KMS-11 (cell line): ENCODE results near the gene GET4.

Experiments used
- H2AFZ ChIP-seq: fragments of 200-600 bp; sonication (generic); 2 replicates; pipeline ENCODE4 v1.6.1; 2016; ENCODE audit warnings: antibody characterized with exemption, mixed run types, low read depth
- H3K27ac ChIP-seq: fragments of 200-600 bp; sonication (generic); 2 replicates; pipeline ENCODE4 v1.6.1; 2016; ENCODE audit warnings: mild to moderate bottlenecking, mixed run types
- H3K27me3 ChIP-seq: fragments of 200-600 bp; sonication (generic); 2 replicates; pipeline ENCODE4 v1.6.1; 2017; ENCODE audit warnings: mild to moderate bottlenecking, low read depth, mixed run types, moderate library complexity; ENCODE audit not compliant: insufficient read depth
- H3K36me3 ChIP-seq: fragments of 200-600 bp; sonication (generic); 2 replicates; pipeline ENCODE4 v1.6.1; 2017; ENCODE audit warnings: mild to moderate bottlenecking, mixed run types; ENCODE audit not compliant: insufficient read depth
- H3K4me1 ChIP-seq: fragments of 200-600 bp; sonication (generic); 2 replicates; pipeline ENCODE4 v1.6.1; 2016; ENCODE audit warnings: mild to moderate bottlenecking, low read depth, mixed run types; ENCODE audit not compliant: poor library complexity, severe bottlenecking
- H3K4me2 ChIP-seq: fragments of 200-600 bp; sonication (generic); 2 replicates; pipeline ENCODE4 v1.7.0; 2016; ENCODE audit warnings: mild to moderate bottlenecking, mixed run types
- H3K4me3 ChIP-seq: fragments of 200-600 bp; sonication (generic); IDR thresholded peaks from 2 replicates; pipeline ENCODE4 v1.6.1; 2017; ENCODE audit warnings: low read depth, low read length, mixed read lengths; ENCODE audit not compliant: insufficient read depth
- H3K79me2 ChIP-seq: fragments of 200-600 bp; sonication (generic); 2 replicates; pipeline ENCODE4 v1.6.1; 2016; ENCODE audit warnings: low read depth, mixed run types; ENCODE audit not compliant: insufficient read depth
- H3K9ac ChIP-seq: fragments of 200-600 bp; sonication (generic); 2 replicates; pipeline ENCODE4 v1.6.1; 2016; ENCODE audit warnings: mild to moderate bottlenecking, mixed run types
- H4K20me1 ChIP-seq: fragments of 200-600 bp; sonication (generic); 2 replicates; pipeline ENCODE4 v1.6.1; 2016; ENCODE audit warnings: mild to moderate bottlenecking, mixed run types; ENCODE audit not compliant: insufficient read depth
- TF ChIP-seq, protein P1 (sequence below): fragments of 200-600 bp; sonication (generic); conservative IDR thresholded peaks from 2 replicates; pipeline ENCODE4 v1.6.1; 2017; ENCODE audit warnings: low read depth, mild to moderate bottlenecking, antibody characterized with exemption, low read length, moderate library complexity, mixed read lengths

GET4 gene

DNA sequence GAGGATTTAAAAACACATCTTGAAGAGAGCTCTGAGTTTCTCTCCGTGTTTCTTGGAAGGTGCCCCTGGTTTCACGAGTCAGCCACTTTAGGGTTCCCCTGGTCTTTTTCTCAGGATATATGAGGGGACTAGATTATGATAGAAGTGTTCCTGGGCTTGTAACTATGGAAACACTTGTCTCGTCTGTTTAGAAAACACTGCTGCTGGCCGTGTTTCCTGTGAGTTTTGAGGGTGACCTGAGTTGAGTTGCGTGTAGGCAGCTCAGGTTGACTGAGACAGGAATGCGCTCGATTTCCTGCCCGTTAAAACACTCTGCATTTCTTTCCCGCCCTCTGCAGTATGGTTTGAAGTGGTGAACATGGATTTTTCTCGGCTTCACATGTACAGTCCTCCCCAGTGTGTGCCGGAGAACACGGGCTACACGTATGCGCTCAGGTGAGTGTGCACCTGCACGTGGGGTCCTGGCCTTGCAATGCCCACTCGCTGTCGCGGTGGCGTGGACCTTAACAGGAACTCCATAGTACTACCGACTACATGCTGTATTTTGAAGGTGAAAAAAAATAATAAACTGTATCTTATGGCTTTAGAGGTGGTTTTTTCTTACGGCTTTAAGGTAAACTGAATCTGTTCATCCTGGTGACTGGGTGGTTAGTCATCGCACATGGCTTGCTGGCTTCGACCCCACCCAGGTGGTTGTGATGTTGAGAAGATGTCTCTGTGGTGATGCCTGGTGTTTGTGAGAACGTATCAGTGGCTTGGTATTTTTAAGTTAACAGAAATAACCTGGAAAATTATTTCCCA, 44.0 kb upstream of the GET4 start, which contains the start of gene SUN1:
TSS of gene SUN1 (plus strand) at position 310 of the 801 bp plus-strand sequence. CDS start at position 359, 49 bp downstream.
- Histone ChIP-seq H3K4me3 (no peak within 1 kb of the TSS), H3K27me3 (no peaks in the 10 kb centered on the region), H3K27ac (peak within 1 kb of the TSS; percentile 96)

DNA sequence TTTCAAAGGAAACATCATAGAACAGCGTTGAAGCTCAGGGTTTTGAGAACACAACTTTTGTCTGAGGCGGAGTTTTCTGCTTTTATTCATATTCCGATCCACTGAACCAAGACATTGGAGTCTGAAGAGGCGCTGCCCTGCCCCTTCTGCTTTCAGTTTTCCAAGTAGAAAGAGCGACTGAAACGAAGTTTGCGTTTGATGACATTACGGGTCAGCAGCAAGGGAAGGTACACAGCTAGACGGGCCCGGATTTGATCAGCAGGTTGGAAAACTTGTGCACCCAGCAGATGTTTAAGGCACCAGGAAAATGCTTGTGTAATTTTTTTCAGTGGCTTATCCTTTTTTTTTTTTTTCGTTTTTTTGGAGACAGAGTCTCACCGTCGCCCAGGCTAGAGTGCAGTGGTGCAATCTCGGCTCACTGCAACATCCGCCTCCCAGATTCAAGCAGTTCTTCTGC, 43.4 kb upstream of the GET4 start:
- peak overlapping the region; percentile 71 for H3K4me2 ChIP-seq
- no peaks in the 10 kb centered on the region for H4K20me1 ChIP-seq
- TF ChIP-seq, protein P1, sequence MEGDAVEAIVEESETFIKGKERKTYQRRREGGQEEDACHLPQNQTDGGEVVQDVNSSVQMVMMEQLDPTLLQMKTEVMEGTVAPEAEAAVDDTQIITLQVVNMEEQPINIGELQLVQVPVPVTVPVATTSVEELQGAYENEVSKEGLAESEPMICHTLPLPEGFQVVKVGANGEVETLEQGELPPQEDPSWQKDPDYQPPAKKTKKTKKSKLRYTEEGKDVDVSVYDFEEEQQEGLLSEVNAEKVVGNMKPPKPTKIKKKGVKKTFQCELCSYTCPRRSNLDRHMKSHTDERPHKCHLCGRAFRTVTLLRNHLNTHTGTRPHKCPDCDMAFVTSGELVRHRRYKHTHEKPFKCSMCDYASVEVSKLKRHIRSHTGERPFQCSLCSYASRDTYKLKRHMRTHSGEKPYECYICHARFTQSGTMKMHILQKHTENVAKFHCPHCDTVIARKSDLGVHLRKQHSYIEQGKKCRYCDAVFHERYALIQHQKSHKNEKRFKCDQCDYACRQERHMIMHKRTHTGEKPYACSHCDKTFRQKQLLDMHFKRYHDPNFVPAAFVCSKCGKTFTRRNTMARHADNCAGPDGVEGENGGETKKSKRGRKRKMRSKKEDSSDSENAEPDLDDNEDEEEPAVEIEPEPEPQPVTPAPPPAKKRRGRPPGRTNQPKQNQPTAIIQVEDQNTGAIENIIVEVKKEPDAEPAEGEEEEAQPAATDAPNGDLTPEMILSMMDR = no peak
- H3K4me3 ChIP-seq = no peak overlapping the region
- H3K36me3 ChIP-seq = no peaks in the 10 kb centered on the region
- H3K4me1 ChIP-seq = peaks cover 35% of the 10 kb centered on the region
- no peak overlapping the region for H2AFZ ChIP-seq
- no peaks in the 10 kb centered on the region for H3K27me3 ChIP-seq
- peak overlapping the region; percentile 96; the same call in 1 of the 2 replicates for H3K27ac ChIP-seq
- peaks cover 46% of the 10 kb centered on the region for H3K79me2 ChIP-seq
- peak overlapping the region; percentile 72; the same call in 1 of the 2 replicates for H3K9ac ChIP-seq

More for the DNA sequence above, 44.0 kb upstream of the GET4 start, which contains the start of gene SUN1:
- Histone ChIP-seq H3K4me2 (peak within 1 kb of the TSS; percentile 71), H4K20me1 (no peaks in the 10 kb centered on the region), H3K79me2 (peaks cover 52% of the 10 kb centered on the region), H3K36me3 (no peaks in the 10 kb centered on the region), H3K9ac (peak within 1 kb of the TSS; percentile 72), H2AFZ (peak within 1 kb of the TSS; percentile 9; the same call in 1 of the 2 replicates), H3K4me1 (peaks cover 35% of the 10 kb centered on the region)
- TF ChIP-seq, protein P1 = no peak

- Histone ChIP-seq H4K20me1 (no peaks in the 10 kb centered on the region), H3K27me3 (no peaks in the 10 kb centered on the region), H3K36me3 (no peaks in the 10 kb centered on the region), H2AFZ (no peak overlapping the region), H3K79me2 (peaks cover 43% of the 10 kb centered on the region), H3K4me2 (no peak overlapping the region), H3K4me1 (peaks cover 35% of the 10 kb centered on the region), H3K9ac (no peak overlapping the region), H3K4me3 (no peak overlapping the region), H3K27ac (no peak overlapping the region)
- TF ChIP-seq, protein P1 = no peak
Observed at GRCh38 chr7:833601-834258, 42.6 kb upstream of the GET4 start.

- Histone ChIP-seq H3K27me3 (no peaks in the 10 kb centered on the region), H3K4me2 (no peak overlapping the region), H3K9ac (no peak overlapping the region), H4K20me1 (no peaks in the 10 kb centered on the region), H3K4me3 (no peak overlapping the region), H3K79me2 (peaks cover 37% of the 10 kb centered on the region), H3K36me3 (no peaks in the 10 kb centered on the region), H2AFZ (no peak overlapping the region), H3K27ac (no peak overlapping the region), H3K4me1 (peaks cover 35% of the 10 kb centered on the region)
- TF ChIP-seq, protein P1 = no peak
Observed at GRCh38 chr7:834277-834676, 42.1 kb upstream of the GET4 start.
